ENCODE measurements around the gene TBC1D22A.

DNA sequence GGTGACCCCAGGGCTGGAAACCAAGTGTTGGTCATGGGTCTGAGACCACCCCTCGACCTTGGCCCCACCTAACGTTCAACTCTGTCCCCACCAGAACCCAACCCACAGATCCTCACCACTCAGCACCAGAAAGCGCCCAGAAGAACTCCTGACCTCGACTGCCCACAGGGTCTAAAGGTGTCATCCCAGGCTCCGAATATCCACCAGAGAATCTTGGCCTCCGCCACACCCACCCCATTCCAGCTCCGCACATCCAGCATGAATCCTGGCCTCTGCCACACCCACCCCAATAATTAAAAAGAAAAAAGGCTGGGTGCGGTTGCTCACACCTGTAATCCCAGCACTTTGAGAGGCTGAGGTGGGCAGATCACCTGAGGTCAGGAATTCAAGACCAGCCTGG, 25.7 kb upstream of the TBC1D22A start:
- TF ChIP-seq, protein P1, sequence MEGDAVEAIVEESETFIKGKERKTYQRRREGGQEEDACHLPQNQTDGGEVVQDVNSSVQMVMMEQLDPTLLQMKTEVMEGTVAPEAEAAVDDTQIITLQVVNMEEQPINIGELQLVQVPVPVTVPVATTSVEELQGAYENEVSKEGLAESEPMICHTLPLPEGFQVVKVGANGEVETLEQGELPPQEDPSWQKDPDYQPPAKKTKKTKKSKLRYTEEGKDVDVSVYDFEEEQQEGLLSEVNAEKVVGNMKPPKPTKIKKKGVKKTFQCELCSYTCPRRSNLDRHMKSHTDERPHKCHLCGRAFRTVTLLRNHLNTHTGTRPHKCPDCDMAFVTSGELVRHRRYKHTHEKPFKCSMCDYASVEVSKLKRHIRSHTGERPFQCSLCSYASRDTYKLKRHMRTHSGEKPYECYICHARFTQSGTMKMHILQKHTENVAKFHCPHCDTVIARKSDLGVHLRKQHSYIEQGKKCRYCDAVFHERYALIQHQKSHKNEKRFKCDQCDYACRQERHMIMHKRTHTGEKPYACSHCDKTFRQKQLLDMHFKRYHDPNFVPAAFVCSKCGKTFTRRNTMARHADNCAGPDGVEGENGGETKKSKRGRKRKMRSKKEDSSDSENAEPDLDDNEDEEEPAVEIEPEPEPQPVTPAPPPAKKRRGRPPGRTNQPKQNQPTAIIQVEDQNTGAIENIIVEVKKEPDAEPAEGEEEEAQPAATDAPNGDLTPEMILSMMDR (IDR thresholded peaks at IDR 0.05 in 2 of 3, conservative IDR thresholded peaks at IDR 0.05 in 1 of 3; ENCODE audit: borderline replicate concordance in 1 of 3, insufficient read depth in 1 of 3, low read depth in 2 of 3, low read length in 2 of 3) = no peak
- no peak for TF ChIP-seq RAD21 (IDR thresholded peaks at IDR 0.05; ENCODE audit: low read depth)
